Non-pigmented ciliary epithelial cell (primary cell): Measurements from ENCODE around the gene ZCCHC2.

Experiments used
- DNase-seq: peaks from one replicate; pipeline ENCODE4 v3.0.0-alpha.2; 2010; ENCODE audit warnings: low read depth

The ZCCHC2 gene

GRCh38 chr18:62538881-62539280 lies 16.1 kb downstream of the ZCCHC2 start:
- DNase-seq, result no peak

GRCh38 chr18:62539284-62540165 lies 16.7 kb downstream of the ZCCHC2 start:
- DNase-seq, result no peak

GRCh38 chr18:62543021-62543420 lies 20.2 kb downstream of the ZCCHC2 start:
- no peak for DNase-seq

- DNase-seq, result no peak
These were observed 22.3 kb downstream of the ZCCHC2 start for GRCh38 chr18:62545098-62545497.

DNA sequence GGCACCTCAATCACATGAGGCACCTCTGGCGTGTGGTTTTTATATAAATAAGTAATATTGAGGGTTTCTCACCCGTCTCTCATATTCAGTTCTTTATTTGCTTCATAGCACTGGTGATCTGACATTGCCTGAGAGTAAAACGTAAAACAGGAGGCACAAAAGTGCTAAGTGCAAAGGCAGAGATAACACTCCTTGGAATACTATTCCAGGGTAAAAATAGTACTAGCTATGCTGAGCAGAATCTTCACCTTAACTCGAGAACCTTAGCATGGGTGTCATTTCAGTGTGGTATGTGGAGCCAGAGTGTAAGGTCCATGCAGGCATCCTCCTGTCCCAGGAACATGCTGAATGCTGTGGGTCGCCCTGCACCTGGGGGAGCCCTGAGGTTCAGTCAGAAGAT lies 26.9 kb downstream of the ZCCHC2 start:
- DNase-seq, result no peak

GRCh38 chr18:62550746-62551145 lies 27.9 kb downstream of the ZCCHC2 start:
- no peak for DNase-seq

- DNase-seq, result no peak
These were observed 29.2 kb downstream of the ZCCHC2 start for GRCh38 chr18:62551972-62552513.

DNA sequence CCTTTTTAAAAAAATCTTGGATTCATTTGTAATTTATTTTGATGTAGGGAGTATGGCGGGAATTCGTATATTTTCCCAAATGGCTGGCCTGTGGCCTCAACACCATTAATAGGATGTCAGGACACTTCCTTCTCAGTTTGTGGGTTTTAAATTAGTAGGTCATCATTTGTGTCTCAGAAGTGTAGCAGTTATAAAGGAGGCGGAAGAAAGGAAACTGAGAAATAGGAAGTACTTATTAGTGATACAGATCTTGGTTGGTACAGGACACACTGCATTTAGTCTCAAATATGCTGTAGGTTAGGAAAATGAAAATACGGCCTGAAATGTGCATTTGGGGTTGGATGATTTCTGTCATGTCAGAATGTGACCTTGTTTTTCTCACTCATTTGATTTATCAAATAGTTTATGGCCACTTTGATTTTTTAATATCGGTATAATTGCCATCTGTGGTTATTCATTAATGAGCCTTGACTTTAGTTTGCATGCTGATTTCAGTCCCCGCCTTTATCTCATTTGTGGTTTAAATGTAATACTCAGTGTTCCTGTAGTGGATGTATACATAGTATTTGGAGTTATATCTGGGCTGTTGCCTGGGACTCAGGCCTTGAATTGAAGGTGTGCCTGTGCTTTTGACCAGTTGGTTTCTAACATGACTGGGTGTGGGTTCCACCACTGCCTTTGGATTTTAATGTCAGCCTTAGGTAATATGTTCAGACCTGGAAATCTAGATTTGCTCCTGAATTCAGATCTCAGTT lies 31.4 kb downstream of the ZCCHC2 start:
- DNase-seq, result no peak

- peak; percentile 4 for DNase-seq
These were observed 32.3 kb downstream of the ZCCHC2 start for GRCh38 chr18:62555135-62555534.

DNA sequence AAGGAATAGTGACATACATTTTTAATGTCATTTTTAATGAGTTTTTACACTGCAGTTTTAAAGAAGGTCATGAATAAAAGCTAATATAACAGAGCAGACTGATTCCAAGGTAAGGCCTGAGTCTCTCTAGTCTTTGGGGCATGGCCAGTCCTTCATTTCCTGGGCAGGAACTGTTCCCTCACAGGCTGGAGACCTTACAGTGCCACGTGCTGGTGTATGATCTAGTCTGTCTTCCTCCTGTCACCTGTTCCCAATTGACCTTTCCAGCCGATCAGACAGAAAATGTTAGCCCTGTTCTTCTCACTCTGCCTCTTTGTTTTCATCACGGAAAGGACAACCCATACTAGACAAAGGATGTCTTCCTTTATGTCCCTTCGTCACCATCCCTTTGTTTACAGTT lies 33.6 kb downstream of the ZCCHC2 start:
- DNase-seq, result no peak

GRCh38 chr18:62558015-62558663 lies 35.3 kb downstream of the ZCCHC2 start:
- no peak for DNase-seq

DNA sequence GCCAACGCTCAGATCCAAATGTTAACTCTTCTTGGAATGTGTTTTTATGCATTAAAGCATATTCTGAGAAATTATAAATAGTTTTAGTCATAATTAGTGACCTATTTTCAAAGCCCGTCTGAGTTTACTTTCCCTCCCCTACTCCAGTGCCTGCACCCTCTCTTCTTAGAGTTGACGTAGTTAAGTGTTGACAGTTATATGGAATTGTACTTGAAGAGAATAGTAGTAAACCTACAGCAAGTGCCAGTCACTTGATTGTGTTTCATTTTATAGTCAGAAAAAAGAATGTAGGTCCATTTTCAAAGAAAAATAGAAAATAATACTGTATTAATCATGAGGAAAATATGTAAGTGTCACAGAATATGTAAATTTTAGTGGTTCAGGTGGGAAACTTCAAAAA lies 41.2 kb downstream of the ZCCHC2 start:
- DNase-seq, result no peak

DNA sequence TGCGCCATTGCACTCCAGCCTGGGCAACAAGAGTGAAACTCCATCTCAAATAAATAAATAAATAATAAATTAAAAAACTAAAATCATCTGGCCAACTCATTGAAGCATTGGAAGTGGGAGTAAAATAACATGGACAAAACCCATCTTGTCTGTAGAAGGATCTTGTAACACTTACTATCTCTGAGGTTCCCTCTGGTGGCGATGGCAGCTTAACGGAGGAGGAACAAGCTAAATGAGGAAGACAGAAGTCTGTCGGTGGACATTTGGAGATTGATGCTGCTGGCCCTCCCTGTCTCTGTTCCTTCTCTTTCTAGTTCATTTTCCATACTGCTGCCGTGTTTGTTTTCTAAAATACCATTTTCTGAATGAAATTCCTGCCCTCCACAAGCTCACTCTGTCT lies 43.4 kb downstream of the ZCCHC2 start:
- no peak for DNase-seq

DNA sequence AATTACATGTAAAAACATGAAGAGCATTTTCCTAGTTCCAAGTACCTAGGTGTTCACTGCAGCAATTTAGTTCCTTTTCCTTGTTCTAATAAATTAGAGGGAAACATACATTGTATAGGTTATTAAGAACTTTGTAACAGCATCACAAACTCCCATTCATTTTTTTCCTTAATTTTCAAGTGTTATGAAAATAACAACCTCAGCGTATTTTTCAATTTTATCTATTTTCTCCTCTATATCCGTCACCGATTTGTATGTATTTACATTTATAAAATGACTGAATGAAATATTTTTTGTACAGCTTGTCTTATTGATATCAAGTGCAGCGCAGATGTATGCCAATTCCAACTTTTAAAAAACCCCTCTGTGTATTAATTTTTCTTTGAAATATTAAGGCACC lies 44.0 kb downstream of the ZCCHC2 start:
- DNase-seq, result no peak

GRCh38 chr18:62569081-62569655 lies 46.3 kb downstream of the ZCCHC2 start:
- DNase-seq, result no peak

DNA sequence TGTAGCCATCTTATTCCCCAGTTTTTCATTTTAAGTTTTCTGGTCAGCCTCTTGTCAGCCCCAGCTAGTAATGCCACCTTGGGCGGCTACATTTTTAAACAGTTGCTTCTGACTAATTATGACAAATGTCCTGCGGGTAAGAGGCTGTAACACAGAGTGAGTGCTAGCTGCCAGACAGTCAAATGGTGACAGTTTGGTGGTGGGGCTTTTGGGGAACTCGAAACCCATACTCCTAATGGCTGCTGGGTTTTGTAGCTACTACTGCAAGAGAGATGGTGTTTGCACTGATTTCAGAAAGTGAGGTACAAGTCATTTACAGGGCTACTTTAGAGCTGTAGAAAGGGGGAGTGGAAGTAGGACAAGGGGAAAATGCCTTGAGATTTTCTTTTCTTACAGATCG lies 48.2 kb downstream of the ZCCHC2 start:
- DNase-seq, result no peak

- DNase-seq, result no peak
These were observed 48.8 kb downstream of the ZCCHC2 start for GRCh38 chr18:62571648-62572047.

DNA sequence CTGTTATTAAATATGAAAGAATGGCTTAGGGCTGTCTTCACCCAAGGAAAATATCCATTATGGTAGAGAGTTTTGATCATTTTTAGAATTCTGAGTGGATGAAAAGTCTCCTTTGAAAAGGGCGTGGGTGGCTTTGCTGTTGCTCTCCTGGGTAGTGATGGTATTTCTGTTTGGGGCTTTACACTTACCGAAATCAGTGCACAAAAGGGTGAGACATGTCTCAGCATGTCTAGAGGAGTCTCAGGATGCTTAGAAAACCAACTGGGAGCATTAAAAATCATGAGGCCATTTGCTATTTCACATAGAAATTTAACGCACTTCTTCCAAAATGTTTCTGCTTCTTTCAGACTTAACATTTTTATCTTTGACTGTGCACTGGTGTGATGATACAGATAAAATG lies 49.6 kb downstream of the ZCCHC2 start:
- no peak for DNase-seq

DNA sequence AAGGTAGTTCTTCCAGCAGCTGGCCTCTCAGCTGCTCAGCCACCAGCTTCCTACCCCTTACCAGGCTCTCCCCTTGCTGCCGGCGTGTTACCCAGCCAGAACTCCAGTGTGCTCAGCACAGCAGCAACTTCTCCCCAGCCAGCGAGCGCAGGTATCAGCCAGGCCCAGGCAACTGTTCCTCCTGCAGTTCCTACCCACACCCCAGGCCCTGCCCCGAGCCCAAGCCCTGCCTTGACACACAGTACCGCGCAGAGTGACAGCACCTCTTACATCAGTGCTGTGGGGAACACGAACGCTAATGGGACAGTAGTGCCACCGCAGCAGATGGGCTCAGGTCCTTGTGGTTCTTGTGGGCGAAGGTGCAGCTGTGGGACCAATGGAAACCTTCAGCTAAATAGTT lies 52.0 kb downstream of the ZCCHC2 start:
- DNase-seq, result no peak

- no peak for DNase-seq
These were observed 53.4 kb downstream of the ZCCHC2 start for GRCh38 chr18:62576271-62576670.

- no peak for DNase-seq
These were observed 54.2 kb downstream of the ZCCHC2 start for GRCh38 chr18:62576845-62577512.

DNA sequence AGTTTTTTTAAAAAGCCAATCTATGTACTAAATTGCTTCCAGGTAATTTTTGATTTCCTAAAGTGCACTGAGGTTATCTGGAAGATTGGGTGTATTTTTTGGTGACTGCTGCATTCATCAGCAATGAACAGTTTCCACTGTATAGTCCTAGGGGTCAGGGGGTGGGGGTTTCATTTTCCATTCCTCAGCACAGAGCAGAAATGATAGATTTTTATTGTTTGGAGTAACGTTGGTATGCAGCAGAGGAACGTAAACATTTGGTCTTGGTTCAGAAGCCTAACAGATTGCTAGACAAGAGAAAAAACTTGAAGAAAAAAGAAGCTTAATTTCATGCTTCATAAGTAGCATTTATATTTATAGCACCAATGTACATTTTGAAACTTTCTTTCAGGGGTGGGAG lies 54.9 kb downstream of the ZCCHC2 start:
- DNase-seq, result no peak
